Endothelial cell (in vitro differentiated cells): ENCODE measurements around the gene OSBPL6. TPM values are rescaled to one million over a fixed set of nuclear protein-coding genes. Genes with fewer than 3 reads are reported as not detected.
A peak's percentile ranks its signal among the peaks of the same experiment; 100 is the strongest.

Experiments
- DNase-seq: peaks from one replicate; pipeline ENCODE4 v3.0.0; 2021; ENCODE audit warnings: low spot score
- H3K27ac Mint-ChIP-seq: one replicate; pipeline ENCODE4 v1.8.0; 2021; ENCODE audit warnings: mixed read lengths, inconsistent platforms; ENCODE audit not compliant: unreplicated experiment
- H3K27me3 Mint-ChIP-seq: one replicate; pipeline ENCODE4 v1.8.0; 2021; ENCODE audit warnings: mild to moderate bottlenecking, moderate library complexity, mixed read lengths, inconsistent platforms; ENCODE audit not compliant: unreplicated experiment
- H3K36me3 Mint-ChIP-seq: one replicate; pipeline ENCODE4 v1.8.0; 2021; ENCODE audit warnings: mild to moderate bottlenecking, low read depth, mixed read lengths, inconsistent platforms; ENCODE audit not compliant: unreplicated experiment
- H3K4me1 Mint-ChIP-seq: one replicate; pipeline ENCODE4 v1.8.0; 2021; ENCODE audit warnings: mild to moderate bottlenecking, mixed read lengths, inconsistent platforms; ENCODE audit not compliant: unreplicated experiment
- H3K4me3 Mint-ChIP-seq: one replicate; pipeline ENCODE4 v1.8.0; 2021; ENCODE audit warnings: mild to moderate bottlenecking, mixed read lengths, inconsistent platforms; ENCODE audit not compliant: unreplicated experiment
- H3K9me3 Mint-ChIP-seq: one replicate; pipeline ENCODE4 v1.8.0; 2021; ENCODE audit warnings: mixed read lengths, inconsistent platforms; ENCODE audit not compliant: unreplicated experiment
- total RNA-seq: library from RNA; stranded (reverse); fragmentation: NEBNext Ultra II Directional; extraction: Animal tissue kit (Norgen Biotek cat#: 25700); gene quantifications from one replicate; pipeline ENCODE4 v1.2.1, GENCODE V29; 2021; ENCODE audit not compliant: unreplicated experiment
- TF ChIP-seq, protein P1 (sequence below): fragments of 200-600 bp; sonication (generic); IDR thresholded peaks from one replicate; pipeline ENCODE4 v1.5.0; 2021; ENCODE audit warnings: antibody characterized with exemption; ENCODE audit not compliant: unreplicated experiment

Gene OSBPL6
- total RNA-seq, 1 donor from 2014 or later = 3.0 TPM

DNA sequence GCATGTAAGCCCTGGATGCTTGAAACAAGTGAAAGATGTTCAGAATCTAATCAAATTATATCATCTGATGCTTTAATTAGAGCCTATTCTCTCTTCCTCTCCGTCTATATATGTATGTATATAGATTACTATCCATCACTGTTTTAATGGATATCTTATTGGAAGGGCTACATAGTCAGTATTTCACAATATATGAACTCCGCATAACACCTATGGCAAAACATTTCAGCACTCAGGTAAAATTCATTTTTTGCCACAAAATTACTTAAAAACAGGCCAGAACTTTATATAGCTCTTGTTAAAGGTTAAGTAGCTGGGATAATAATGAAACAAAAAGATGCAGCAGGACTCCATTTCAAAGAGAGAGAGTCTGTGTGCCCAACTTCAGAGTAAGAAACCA lies 258.0 kb downstream of the OSBPL6 start:
- H3K27me3 Mint-ChIP-seq = peaks cover 6% of the 10 kb centered on the region
- peak overlapping the region; percentile 100 for H3K27ac Mint-ChIP-seq
- DNase-seq = no peak
- TF ChIP-seq, protein P1, sequence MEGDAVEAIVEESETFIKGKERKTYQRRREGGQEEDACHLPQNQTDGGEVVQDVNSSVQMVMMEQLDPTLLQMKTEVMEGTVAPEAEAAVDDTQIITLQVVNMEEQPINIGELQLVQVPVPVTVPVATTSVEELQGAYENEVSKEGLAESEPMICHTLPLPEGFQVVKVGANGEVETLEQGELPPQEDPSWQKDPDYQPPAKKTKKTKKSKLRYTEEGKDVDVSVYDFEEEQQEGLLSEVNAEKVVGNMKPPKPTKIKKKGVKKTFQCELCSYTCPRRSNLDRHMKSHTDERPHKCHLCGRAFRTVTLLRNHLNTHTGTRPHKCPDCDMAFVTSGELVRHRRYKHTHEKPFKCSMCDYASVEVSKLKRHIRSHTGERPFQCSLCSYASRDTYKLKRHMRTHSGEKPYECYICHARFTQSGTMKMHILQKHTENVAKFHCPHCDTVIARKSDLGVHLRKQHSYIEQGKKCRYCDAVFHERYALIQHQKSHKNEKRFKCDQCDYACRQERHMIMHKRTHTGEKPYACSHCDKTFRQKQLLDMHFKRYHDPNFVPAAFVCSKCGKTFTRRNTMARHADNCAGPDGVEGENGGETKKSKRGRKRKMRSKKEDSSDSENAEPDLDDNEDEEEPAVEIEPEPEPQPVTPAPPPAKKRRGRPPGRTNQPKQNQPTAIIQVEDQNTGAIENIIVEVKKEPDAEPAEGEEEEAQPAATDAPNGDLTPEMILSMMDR = no peak
- no peaks in the 10 kb centered on the region for H3K9me3 Mint-ChIP-seq
- H3K36me3 Mint-ChIP-seq = peaks cover 8% of the 10 kb centered on the region
- peaks cover 13% of the 10 kb centered on the region for H3K4me1 Mint-ChIP-seq
- no peak overlapping the region for H3K4me3 Mint-ChIP-seq

Other genes with a start within 250 kb of the OSBPL6 start
- gene PDE11A, start 121.7 kb upstream of the OSBPL6 start, total RNA-seq = 1.7 TPM
- gene RBM45, start 82.1 kb upstream of the OSBPL6 start, total RNA-seq = 17.0 TPM